Measurements from ENCODE around the gene RHOH. TPM values are rescaled to one million over a fixed set of nuclear protein-coding genes. Genes with fewer than 3 reads are reported as not detected.
"Not testable (repeated sequence)": the region's sequence is repeated elsewhere in the genome, so short reads cannot be mapped to it uniquely, and the experiment has no call there.

The RHOH gene
- total RNA-seq, 2 donors from 2014 or later, result 2.9 to 7.9 TPM

DNA sequence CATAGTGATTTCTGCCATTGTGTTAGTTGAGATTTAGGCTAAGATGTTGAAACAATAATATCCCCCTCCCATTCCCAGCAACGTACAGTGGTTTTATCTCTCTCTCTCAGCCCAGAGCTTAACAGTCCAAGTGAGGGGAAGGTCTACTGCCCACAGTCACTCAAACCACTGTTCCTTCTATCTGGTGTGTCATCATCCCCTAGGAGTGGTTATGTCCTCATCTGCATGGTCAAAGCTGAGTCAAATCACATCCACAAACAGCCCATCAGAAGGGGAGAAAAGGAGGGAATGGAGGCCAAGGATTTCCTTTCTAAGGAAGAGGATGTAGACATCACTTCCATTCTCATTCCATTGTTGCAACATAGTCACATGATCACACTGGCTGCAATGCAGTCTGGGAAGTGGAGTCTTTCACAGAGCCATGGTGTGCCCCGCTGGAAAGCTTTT lies 95.5 kb downstream of the RHOH start:
- WGBS, 2 donors, result 60 to 82% methylated on average over 2 of the region's 2 CpGs
- Histone ChIP-seq H3K4me1 (no peaks in the 10 kb centered on the region), H3K9me3 (no peaks in the 10 kb centered on the region), H3K4me3 (no peak overlapping the region), H3K36me3 (replicated peaks in 1 of 2; ENCODE audit: insufficient read depth in 1 of 2, low read depth in 2 of 2) (no peaks in the 10 kb centered on the region), H3K27ac (no peak overlapping the region), H3K27me3 (no peaks in the 10 kb centered on the region)
- no peak for ATAC-seq
- TF ChIP-seq POLR2A (IDR thresholded peaks at IDR 0.05), result no peak
- TF ChIP-seq, protein P1, sequence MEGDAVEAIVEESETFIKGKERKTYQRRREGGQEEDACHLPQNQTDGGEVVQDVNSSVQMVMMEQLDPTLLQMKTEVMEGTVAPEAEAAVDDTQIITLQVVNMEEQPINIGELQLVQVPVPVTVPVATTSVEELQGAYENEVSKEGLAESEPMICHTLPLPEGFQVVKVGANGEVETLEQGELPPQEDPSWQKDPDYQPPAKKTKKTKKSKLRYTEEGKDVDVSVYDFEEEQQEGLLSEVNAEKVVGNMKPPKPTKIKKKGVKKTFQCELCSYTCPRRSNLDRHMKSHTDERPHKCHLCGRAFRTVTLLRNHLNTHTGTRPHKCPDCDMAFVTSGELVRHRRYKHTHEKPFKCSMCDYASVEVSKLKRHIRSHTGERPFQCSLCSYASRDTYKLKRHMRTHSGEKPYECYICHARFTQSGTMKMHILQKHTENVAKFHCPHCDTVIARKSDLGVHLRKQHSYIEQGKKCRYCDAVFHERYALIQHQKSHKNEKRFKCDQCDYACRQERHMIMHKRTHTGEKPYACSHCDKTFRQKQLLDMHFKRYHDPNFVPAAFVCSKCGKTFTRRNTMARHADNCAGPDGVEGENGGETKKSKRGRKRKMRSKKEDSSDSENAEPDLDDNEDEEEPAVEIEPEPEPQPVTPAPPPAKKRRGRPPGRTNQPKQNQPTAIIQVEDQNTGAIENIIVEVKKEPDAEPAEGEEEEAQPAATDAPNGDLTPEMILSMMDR (IDR thresholded peaks at IDR 0.05), result no peak
- no peak for DNase-seq
- intact Hi-C loops (cut with DNase I), result no loop called here

DNA sequence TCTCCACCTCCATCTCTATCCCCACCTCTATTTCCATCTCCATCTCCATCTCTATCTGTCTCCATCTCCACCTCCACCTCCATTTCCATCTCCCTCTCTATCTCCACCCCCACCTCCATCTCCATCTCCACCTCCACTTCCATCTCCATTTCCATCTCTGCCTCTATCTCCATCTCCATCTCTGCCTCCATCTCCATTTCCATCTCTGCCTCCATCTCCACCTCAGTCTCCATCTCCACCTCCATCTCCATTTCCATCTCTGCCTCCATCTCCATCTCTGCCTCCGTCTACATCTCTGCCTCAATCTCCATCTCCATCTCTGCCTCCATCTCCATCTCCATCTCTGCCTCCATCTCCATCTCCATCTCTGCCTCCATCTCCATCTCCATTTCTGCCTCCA lies 97.5 kb downstream of the RHOH start:
- no peaks in the 10 kb centered on the region for H3K27me3 ChIP-seq
- no peak overlapping the region for H3K27ac ChIP-seq
- WGBS, 2 donors, result 67 to 77% methylated on average over 1 of the region's 1 CpG
- H3K36me3 ChIP-seq (replicated peaks in 1 of 2; ENCODE audit: insufficient read depth in 1 of 2, low read depth in 2 of 2), result no peaks in the 10 kb centered on the region
- TF ChIP-seq, protein P1 (IDR thresholded peaks at IDR 0.05), result no peak
- no peak for TF ChIP-seq POLR2A (IDR thresholded peaks at IDR 0.05)
- no peak for DNase-seq
- intact Hi-C loops (cut with DNase I), result no loop called here
- ATAC-seq, result no peak
- H3K9me3 ChIP-seq, result no peaks in the 10 kb centered on the region
- no peaks in the 10 kb centered on the region for H3K4me1 ChIP-seq
- no peak overlapping the region for H3K4me3 ChIP-seq

DNA sequence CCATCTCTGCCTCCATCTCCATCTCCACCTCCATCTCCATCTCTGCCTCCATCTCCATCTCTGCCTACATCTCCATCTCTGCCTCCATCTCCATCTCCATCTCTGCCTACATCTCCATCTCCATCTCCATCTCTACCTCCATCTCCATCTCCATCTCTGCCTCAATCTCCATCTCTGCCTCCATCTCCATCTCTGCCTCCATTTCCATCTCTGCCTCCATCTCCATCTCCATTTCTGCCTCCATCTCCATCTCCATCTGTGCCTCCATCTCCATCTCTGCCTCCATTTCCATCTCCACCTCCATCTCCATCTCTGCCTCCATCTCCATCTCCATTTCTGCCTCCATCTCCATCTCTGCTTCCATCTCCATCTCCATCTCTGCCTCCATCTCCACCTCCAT lies 98.2 kb downstream of the RHOH start:
- H3K4me1 ChIP-seq; H3K27me3 ChIP-seq; H3K4me3 ChIP-seq; H3K36me3 ChIP-seq (replicated peaks in 1 of 2; ENCODE audit: insufficient read depth in 1 of 2, low read depth in 2 of 2); DNase-seq; ATAC-seq; H3K27ac ChIP-seq; H3K9me3 ChIP-seq; intact Hi-C loops (cut with DNase I): not testable (repeated sequence)

DNA sequence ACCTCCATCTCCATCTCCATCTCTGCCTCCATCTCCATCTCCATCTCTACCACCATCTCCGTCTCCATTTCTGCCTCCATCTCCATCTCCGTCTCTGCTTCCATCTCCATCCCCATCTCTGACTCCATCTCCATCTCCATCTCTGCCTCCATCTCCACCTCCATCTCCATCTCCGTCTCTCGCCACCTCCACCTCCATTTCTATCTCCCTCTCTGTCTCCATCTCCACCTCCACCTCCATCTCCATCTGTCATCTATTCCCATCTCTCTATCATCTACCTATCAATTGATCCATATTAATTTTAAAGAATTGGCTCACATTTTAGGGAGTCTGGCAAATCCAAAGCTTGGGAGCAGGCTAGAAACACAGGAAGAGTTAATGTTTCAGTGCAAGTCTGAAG lies 98.7 kb downstream of the RHOH start:
- Histone ChIP-seq H3K27me3 (no peaks in the 10 kb centered on the region), H3K27ac (no peak overlapping the region), H3K36me3 (replicated peaks in 1 of 2; ENCODE audit: insufficient read depth in 1 of 2, low read depth in 2 of 2) (no peaks in the 10 kb centered on the region), H3K4me3 (no peak overlapping the region), H3K4me1 (no peaks in the 10 kb centered on the region), H3K9me3 (no peaks in the 10 kb centered on the region)
- ATAC-seq (no peak), DNase-seq (no peak)
- TF ChIP-seq POLR2A (IDR thresholded peaks at IDR 0.05), result no peak
- TF ChIP-seq, protein P1 (IDR thresholded peaks at IDR 0.05), result no peak
- 83 to 86% methylated on average over 4 of the region's 4 CpGs for WGBS, 2 donors
- intact Hi-C loops (cut with DNase I), result no loop called here

Other genes starting within 250 kb of the RHOH start
- 10 to 100 TPM; 44.9 to 50.8 TPM for gene PDS5A, start 219.1 kb upstream of the RHOH start, total RNA-seq
- gene N4BP2, start 140.2 kb upstream of the RHOH start, total RNA-seq, result 10 to 100 TPM; 14.8 to 15.0 TPM
- gene CHRNA9, start 138.3 kb downstream of the RHOH start, total RNA-seq, result not detected